WTC11 (cell line): ENCODE measurements around the gene NCF2. TPM values are rescaled to one million over a fixed set of nuclear protein-coding genes. Genes with fewer than 3 reads are reported as not detected.
A peak's percentile ranks its signal among the peaks of the same experiment; 100 is the strongest.

Experiments
- ATAC-seq: fragments of 200-7000 bp; cut with Tn5 transposase; 2 replicates; pipeline ENCODE4 v1.10.0; 2021; ENCODE audit warnings: mild to moderate bottlenecking, moderate library complexity
- CTCF ChIA-PET: fragments of 300-600 bp; sonication (Branson Sonifier 250); formaldehyde crosslinking; loops from one replicate; lab custom pipeline; 2021; ENCODE audit warnings: antibody characterized with exemption; lab: Charles Lee
- POLR2A ChIA-PET: fragments of 350-600 bp; sonication (Branson Sonifier 250); formaldehyde crosslinking; loops from one replicate; lab custom pipeline; 2021; ENCODE audit warnings: antibody characterized with exemption; lab: Charles Lee
- DNase-seq: peaks from one replicate; pipeline ENCODE4 v3.0.0; 2021; ENCODE audit warnings: low spot score
- H3K27ac Mint-ChIP-seq: 2 replicates; pipeline ENCODE4 v1.8.0; 2021; ENCODE audit warnings: mixed read lengths
- H3K27me3 Mint-ChIP-seq: 2 replicates; pipeline ENCODE4 v1.8.0; 2021; ENCODE audit warnings: low read depth, mild to moderate bottlenecking, moderate library complexity, mixed read lengths
- H3K36me3 Mint-ChIP-seq: 2 replicates; pipeline ENCODE4 v1.8.0; 2021; ENCODE audit warnings: mixed read lengths
- H3K4me1 Mint-ChIP-seq: 2 replicates; pipeline ENCODE4 v1.8.0; 2022; ENCODE audit warnings: mixed read lengths
- H3K4me3 Mint-ChIP-seq: 2 replicates; pipeline ENCODE4 v1.8.0; 2021; ENCODE audit warnings: mild to moderate bottlenecking, moderate library complexity, mixed read lengths
- H3K9me3 Mint-ChIP-seq: 2 replicates; pipeline ENCODE4 v1.8.0; 2021; ENCODE audit warnings: mixed read lengths
- CREB1 ChIP-seq: sonication (generic); formaldehyde crosslinking; IDR thresholded peaks from 2 replicates; pipeline ENCODE4 v1.8.0; 2023; ENCODE audit warnings: mild to moderate bottlenecking, missing genetic modification reagents
- CREM ChIP-seq: sonication (generic); formaldehyde crosslinking; IDR thresholded peaks from 2 replicates; pipeline ENCODE4 v1.8.1; 2022; ENCODE audit warnings: mild to moderate bottlenecking, missing genetic modification reagents, moderate library complexity
- ELF4 ChIP-seq: sonication (generic); formaldehyde crosslinking; IDR thresholded peaks from 2 replicates; pipeline ENCODE4 v1.8.1; 2022; ENCODE audit warnings: low read depth, mild to moderate bottlenecking, moderate library complexity, missing genetic modification reagents
- FOXK1 ChIP-seq: sonication (generic); formaldehyde crosslinking; IDR thresholded peaks from 2 replicates; pipeline ENCODE4 v1.8.0; 2022; ENCODE audit warnings: mild to moderate bottlenecking, moderate library complexity, missing genetic modification reagents
- GABPB1 ChIP-seq: sonication (generic); formaldehyde crosslinking; IDR thresholded peaks from 2 replicates; pipeline ENCODE4 v1.8.1; 2023; ENCODE audit warnings: mild to moderate bottlenecking, missing genetic modification reagents
- IRF2 ChIP-seq: sonication (generic); formaldehyde crosslinking; IDR thresholded peaks from 2 replicates; pipeline ENCODE4 v1.8.0; 2022; ENCODE audit warnings: low read depth, missing genetic modification reagents, borderline replicate concordance
- JUN ChIP-seq: sonication (generic); formaldehyde crosslinking; IDR thresholded peaks from 2 replicates; pipeline ENCODE4 v1.8.0; 2023; ENCODE audit warnings: mild to moderate bottlenecking, missing genetic modification reagents
- MXD4 ChIP-seq: fragments of 250-450 bp; sonication (Bioruptor Pico); IDR thresholded peaks from 2 replicates; pipeline ENCODE4 v1.8.0; 2021; ENCODE audit warnings: mild to moderate bottlenecking, moderate library complexity, borderline replicate concordance
- NFATC4 ChIP-seq: fragments of 250-450 bp; sonication (Bioruptor Pico); IDR thresholded peaks from 2 replicates; pipeline ENCODE4 v1.9.0; 2021; ENCODE audit warnings: mild to moderate bottlenecking
- NFYB ChIP-seq: sonication (generic); formaldehyde crosslinking; conservative IDR thresholded peaks from 2 replicates; pipeline ENCODE4 v1.8.0; 2022; ENCODE audit warnings: low read depth, missing genetic modification reagents
- NR1H2 ChIP-seq: sonication (generic); formaldehyde crosslinking; IDR thresholded peaks from 2 replicates; pipeline ENCODE4 v1.9.0; 2021; ENCODE audit warnings: mild to moderate bottlenecking, moderate library complexity, missing genetic modification reagents
- NR2C2 ChIP-seq: sonication (generic); formaldehyde crosslinking; IDR thresholded peaks from 2 replicates; pipeline ENCODE4 v1.8.0; 2022; ENCODE audit warnings: mild to moderate bottlenecking, missing genetic modification reagents
- PREB ChIP-seq: sonication (generic); formaldehyde crosslinking; IDR thresholded peaks from 2 replicates; pipeline ENCODE4 v1.8.1; 2022; ENCODE audit warnings: mild to moderate bottlenecking, missing genetic modification reagents, moderate library complexity, borderline replicate concordance
- PRRX2 ChIP-seq: fragments of 250-450 bp; sonication (Bioruptor Pico); IDR thresholded peaks from 2 replicates; pipeline ENCODE4 v1.8.0; 2021; ENCODE audit warnings: mild to moderate bottlenecking
- RORB ChIP-seq: fragments of 250-450 bp; sonication (Bioruptor Pico); IDR thresholded peaks from 2 replicates; pipeline ENCODE4 v1.9.0; 2021; ENCODE audit warnings: mild to moderate bottlenecking
- SMAD3 ChIP-seq: sonication (generic); formaldehyde crosslinking; IDR thresholded peaks from 2 replicates; pipeline ENCODE4 v1.8.0; 2022; ENCODE audit warnings: missing genetic modification reagents, mild to moderate bottlenecking, borderline replicate concordance
- SP1 ChIP-seq: sonication (generic); formaldehyde crosslinking; conservative IDR thresholded peaks from 2 replicates; pipeline ENCODE4 v1.8.1; 2022; ENCODE audit warnings: missing genetic modification reagents
- TCF7 ChIP-seq: sonication (generic); formaldehyde crosslinking; IDR thresholded peaks from 2 replicates; pipeline ENCODE4 v1.8.0; 2022; ENCODE audit warnings: mild to moderate bottlenecking, low read depth, missing genetic modification reagents, moderate library complexity
- TEAD4 ChIP-seq: sonication (generic); formaldehyde crosslinking; IDR thresholded peaks from 2 replicates; pipeline ENCODE4 v1.8.0; 2022; ENCODE audit warnings: mild to moderate bottlenecking, missing genetic modification reagents
- ZNF121 ChIP-seq: sonication (generic); formaldehyde crosslinking; IDR thresholded peaks from 2 replicates; pipeline ENCODE4 v1.8.0; 2023; ENCODE audit warnings: missing genetic modification reagents
- ZNF232 ChIP-seq: sonication (generic); formaldehyde crosslinking; IDR thresholded peaks from 2 replicates; pipeline ENCODE4 v1.8.0; 2022; ENCODE audit warnings: mild to moderate bottlenecking, missing genetic modification reagents
- ZNF263 ChIP-seq: sonication (generic); formaldehyde crosslinking; IDR thresholded peaks from 2 replicates; pipeline ENCODE4 v1.8.1; 2022; ENCODE audit warnings: low read depth, mild to moderate bottlenecking, moderate library complexity, missing genetic modification reagents
- ZNF281 ChIP-seq: sonication (generic); formaldehyde crosslinking; IDR thresholded peaks from 2 replicates; pipeline ENCODE4 v1.8.0; 2023; ENCODE audit warnings: mild to moderate bottlenecking, missing genetic modification reagents
- total RNA-seq: library from RNA; stranded (reverse); gene quantifications from 3 replicates; pipeline ENCODE4 v1.2.3, GENCODE V29; 2021
- TF ChIP-seq, protein P1 (sequence below): sonication (generic); formaldehyde crosslinking; IDR thresholded peaks from 2 replicates; pipeline ENCODE4 v1.8.0; 2022; ENCODE audit warnings: mild to moderate bottlenecking, missing genetic modification reagents

The NCF2 gene
- total RNA-seq, 1 experiment from 2014 or later: 0.52 TPM

GRCh38 chr1:183569141-183569540 lies 21.1 kb downstream of the NCF2 start (continued):
- no peak for TF ChIP-seq CREB1 (CRISPR knock-in tag)

DNA sequence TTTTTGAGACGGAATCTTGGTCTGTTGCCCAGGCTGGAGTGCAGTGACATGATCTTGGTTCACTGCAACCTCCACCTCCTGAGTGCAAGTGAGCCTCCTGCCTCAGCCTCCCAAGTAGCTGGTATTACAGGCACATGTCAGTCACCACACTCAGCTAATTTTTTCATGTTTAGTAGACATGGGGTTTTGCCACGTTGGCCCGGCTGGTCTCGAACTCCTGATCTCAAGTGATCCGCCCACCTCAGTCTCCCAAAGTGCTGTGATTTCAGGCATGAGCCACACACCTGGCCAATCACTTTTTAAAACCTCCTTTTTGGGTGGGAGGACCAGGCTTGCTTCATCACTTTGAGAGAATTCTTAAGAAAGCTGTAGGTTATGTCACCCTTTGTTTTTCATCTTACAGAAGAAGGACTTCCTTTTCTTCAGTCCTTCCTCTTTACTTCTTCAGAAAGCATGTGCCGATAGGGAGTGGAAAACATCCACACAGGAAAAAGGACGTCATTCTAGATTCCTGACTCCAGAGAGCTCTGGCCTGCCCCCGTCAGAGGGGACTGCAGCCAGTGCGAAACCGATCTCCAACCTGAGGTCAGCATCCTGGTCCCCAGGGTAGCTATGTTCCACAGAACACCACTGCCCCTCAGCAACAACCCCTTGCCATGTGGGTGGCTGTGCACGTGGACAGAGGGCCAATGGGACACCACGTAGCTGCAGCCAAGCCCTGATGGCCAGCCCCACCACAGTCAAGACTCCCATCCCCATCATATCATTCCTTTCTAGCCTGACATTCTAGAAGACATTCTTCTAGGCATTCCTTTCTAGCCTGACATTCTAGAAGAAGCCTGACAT lies 21.9 kb downstream of the NCF2 start:
- no peak for TF ChIP-seq RORB (CRISPR knock-in tag)
- TF ChIP-seq CREM: no peak
- TF ChIP-seq SP1 (CRISPR knock-in tag): no peak
- Mint-ChIP-seq H3K9me3 (no peaks in the 10 kb centered on the region), H3K4me3 (no peak overlapping the region), H3K27me3 (no peaks in the 10 kb centered on the region), H3K27ac (peak overlapping the region; percentile 13; the same call in 1 of the 2 replicates), H3K36me3 (no peaks in the 10 kb centered on the region), H3K4me1 (no peaks in the 10 kb centered on the region)
- no peak for DNase-seq
- ChIA-PET CTCF (no interaction called here), POLR2A (no interaction called here)
- ATAC-seq: no peak

DNA sequence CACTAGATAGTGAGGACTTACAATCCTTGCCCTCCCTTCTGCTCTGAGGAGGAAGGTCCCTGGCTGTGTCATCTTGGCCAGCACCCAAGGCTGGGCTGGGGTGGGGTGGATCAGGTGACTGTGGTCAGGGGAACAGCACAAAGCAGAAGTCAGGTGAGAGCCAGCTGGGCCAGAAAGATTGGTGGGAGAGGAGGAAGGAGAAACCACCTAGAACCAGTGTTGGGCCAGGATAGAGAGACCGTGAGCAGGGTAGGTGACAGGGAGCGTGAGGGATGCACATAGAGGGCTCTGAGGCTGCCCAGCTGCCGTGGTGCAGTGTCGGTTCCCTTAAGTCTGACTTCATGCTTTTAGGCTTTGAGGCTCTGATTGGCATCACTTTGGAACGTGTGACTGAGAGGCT lies 22.7 kb downstream of the NCF2 start:
- Mint-ChIP-seq H3K9me3 (no peaks in the 10 kb centered on the region), H3K4me1 (no peaks in the 10 kb centered on the region), H3K27me3 (no peaks in the 10 kb centered on the region), H3K4me3 (no peak overlapping the region), H3K27ac (no peak overlapping the region), H3K36me3 (no peaks in the 10 kb centered on the region)
- no peak for DNase-seq
- POLR2A ChIA-PET: no interaction called here
- CTCF ChIA-PET: interaction anchor here (0.9 kb wide), 1 partner anchor 30 kb away, joined by 4 read pairs; no protein-coding TSS in a partner anchor
- TF ChIP-seq IRF2 (no peak), PRRX2 (CRISPR knock-in tag) (no peak), NFYB (CRISPR knock-in tag) (no peak), GABPB1 (no peak), ZNF263 (no peak), PREB (CRISPR knock-in tag) (no peak), MXD4 (CRISPR knock-in tag) (no peak), TEAD4 (CRISPR knock-in tag) (no peak), ELF4 (CRISPR knock-in tag) (no peak), ZNF232 (CRISPR knock-in tag) (no peak), NFATC4 (CRISPR knock-in tag) (no peak), ZNF121 (CRISPR knock-in tag) (no peak), NR1H2 (CRISPR knock-in tag) (no peak), FOXK1 (CRISPR knock-in tag) (no peak), JUN (CRISPR knock-in tag) (no peak), TCF7 (CRISPR knock-in tag) (no peak), NR2C2 (CRISPR knock-in tag) (no peak), SMAD3 (CRISPR knock-in tag) (no peak), ZNF281 (CRISPR knock-in tag) (no peak)
- TF ChIP-seq, protein P1, sequence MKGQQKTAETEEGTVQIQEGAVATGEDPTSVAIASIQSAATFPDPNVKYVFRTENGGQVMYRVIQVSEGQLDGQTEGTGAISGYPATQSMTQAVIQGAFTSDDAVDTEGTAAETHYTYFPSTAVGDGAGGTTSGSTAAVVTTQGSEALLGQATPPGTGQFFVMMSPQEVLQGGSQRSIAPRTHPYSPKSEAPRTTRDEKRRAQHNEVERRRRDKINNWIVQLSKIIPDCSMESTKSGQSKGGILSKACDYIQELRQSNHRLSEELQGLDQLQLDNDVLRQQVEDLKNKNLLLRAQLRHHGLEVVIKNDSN (CRISPR knock-in tag): no peak
- ATAC-seq: no peak
